A549 treated with AZD2906 at 1 μM for 4 hours (cell line): ENCODE results near the gene DEDD. TPM values are rescaled to one million over a fixed set of nuclear protein-coding genes. Genes with fewer than 3 reads are reported as not detected.

Source experiments
- total RNA-seq: library from RNA; stranded (reverse); fragments of 200-300 nt; extraction: Qiagen RNA extraction; gene quantifications from 5 replicates; pipeline ENCODE4 v1.2.3, GENCODE V29; 2022

The DEDD gene, protein sequence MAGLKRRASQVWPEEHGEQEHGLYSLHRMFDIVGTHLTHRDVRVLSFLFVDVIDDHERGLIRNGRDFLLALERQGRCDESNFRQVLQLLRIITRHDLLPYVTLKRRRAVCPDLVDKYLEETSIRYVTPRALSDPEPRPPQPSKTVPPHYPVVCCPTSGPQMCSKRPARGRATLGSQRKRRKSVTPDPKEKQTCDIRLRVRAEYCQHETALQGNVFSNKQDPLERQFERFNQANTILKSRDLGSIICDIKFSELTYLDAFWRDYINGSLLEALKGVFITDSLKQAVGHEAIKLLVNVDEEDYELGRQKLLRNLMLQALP
- 30.9 to 35.3 TPM (median 31.4 TPM) in 5 replicates for total RNA-seq

DNA sequence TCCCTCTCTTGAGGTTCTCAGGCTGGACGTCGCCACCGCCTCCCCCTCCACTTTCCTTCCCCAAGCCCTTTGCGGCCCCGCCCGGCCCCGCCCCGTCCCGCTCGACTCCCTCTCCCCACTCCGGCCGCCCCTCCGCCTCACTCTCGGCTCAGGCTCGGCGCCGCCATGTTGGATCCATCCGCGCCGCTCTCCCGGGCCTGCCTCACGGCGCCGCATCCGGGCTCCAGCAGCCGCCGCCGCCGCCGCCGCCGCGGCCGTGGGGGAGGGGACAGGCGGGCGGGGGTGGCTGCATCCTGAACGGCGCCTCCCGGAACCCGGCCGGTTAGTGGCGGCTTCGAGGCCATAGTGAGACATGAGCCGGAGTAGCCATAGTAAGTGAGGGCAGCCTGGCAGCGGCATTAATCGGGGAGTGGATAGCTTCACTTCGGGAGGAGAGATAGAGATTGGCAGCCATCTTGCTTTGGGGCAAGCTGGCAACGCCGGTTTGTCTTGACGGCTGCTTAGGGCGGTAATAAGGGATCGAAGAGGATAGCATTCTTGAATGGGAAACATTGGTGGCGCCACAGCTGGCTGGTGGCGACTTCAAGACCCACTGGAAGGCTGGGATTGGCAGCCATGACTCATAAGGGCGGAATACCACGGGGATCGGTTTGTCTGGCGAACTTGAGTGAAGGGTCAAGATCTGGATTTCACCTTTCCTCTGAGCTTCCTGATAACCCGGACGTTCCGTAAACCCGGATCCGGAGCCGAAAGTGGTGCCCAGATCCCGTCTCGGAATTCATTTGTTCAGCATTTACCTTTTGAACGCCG lies at the start of gene DEDD:
Gene DEDD, minus strand, starts transcription at position 258 of the 810 bp plus-strand sequence. CDS start 8,205 bp downstream, outside the sequence.

DNA sequence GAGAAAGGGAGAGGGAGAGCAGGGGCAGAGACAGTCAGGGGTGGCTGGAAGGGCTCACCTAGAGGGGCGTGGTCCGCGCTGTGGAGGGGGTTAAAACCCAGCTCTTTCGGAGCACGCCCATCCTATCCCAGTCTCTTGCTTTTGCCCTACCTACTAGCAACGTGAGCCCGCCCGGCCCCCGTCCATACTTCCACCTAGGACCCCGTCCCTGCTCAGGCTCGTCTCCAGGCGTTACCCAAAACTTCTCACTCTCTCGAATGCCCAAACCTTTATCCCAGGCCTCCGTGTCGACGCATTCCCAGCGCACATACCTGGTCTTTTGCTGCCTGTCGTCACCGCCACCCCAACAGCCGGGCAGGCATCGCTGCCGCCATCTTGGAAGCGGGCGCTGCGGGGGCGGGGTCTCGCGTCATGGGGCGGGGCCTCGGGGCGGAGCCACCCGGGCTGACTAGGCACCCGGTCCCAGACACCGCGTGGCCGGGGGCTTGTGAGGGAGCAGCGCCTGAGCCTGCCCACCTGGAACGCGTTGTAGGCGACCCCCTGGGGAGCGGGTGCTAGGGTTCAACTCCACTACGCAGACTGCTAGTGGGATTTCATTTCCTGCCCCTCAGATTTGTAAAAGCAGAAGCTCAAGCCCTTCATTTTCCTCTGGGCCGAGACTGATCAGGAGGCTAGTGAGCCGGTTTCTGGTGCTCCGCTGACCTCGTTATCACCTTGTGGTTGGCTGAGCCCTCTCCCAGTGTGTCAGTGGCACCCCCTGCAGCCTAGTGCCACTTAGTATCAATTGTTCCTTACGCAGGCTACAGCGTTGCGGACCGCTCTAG lies 44.9 kb upstream of the DEDD start, which contains the start of gene B4GALT3:
Gene B4GALT3, minus strand, starts transcription at position 396 of the 824 bp plus-strand sequence. CDS start 1,447 bp downstream, outside the sequence.

DNA sequence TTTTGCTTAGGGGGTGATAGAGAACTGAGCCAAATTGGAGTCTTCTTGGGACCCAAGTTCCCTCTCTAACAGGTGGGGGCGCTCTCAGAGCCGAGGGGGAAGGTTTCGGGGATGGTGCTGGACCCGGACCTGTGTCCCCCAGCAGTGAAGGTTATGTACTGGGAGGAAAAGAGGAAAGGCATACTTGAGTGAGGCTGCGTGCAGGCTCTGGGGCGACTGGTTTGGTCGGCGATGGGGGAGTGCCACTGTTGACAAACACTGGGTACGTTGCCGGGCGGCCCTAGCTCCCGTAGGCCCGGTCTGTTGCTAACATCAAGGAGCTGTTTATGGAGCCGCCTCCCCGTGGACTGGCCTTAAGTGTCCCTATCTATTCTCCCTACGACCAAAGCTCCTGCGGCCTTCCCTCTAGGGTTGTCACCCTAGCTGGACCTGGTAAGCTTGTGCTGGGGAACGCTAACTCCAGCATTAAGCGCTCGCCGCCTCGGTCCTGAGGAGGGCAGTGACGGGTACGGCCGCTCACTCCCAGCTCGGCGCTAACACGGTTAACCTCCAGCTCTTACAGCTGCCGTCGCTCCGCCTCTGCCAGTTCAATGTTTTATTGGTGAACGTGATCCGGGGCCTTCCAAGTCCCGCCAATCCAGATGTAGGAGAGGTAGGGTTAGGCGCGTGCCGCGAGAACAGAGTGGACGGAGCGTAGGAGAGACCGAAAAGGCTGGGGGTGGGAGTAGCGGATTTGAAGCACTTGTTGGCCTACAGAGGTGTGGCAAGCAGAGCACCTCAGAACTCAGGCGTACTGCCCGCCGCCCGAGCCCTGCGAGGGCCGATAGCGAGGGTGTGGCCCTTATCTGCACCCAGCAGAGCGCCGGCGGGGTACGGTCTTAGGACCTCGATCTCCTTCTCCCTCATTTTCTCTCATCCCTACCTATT lies 33.5 kb upstream of the DEDD start, which contains the start of gene PPOX:
Gene PPOX, plus strand, starts transcription at position 685 of the 927 bp plus-strand sequence. CDS start 422 bp downstream, outside the sequence.

DNA sequence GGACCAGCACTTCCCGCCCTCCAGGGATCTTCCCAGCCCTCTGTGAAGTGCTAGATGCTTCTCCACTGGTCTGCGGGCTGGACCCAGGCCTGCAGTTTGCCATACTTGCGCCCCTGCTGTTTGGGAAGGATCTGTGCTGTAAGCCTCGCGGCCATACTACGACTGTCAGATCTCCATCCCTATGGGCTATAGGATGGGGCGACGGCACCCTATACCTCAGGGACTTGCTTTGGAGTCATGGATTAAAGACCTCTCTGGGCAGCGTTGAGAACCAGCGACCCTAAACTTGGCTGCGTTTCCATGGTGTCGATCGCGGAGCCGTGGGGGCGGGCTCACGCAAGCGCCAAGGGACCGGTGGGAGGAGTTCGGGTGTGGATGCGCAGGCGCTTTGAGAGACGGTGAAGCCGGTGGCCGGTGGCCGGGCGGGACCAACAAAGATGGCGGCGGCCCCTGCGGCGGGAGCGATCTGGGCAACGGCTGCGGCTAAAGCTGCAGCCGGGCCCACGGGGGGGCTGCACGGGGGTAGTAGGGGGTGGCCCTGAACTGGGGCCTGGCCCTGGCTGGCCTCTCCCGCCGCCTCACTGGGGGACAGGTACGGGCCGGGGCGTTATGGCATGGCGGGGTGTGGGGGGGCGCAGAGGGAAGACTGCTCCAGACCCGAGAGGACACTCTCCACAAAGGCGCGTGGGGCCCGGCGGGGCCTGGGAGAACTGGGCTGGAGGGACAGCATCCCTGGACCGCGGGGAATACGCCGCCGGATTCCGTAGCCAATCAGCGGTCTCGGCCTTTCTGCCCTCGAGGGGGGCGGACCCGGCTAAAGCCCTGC lies 26.8 kb upstream of the DEDD start, which contains the start of gene USP21:
Gene USP21, plus strand, starts transcription at position 414 of the 826 bp plus-strand sequence. CDS start 1,141 bp downstream, outside the sequence.

DNA sequence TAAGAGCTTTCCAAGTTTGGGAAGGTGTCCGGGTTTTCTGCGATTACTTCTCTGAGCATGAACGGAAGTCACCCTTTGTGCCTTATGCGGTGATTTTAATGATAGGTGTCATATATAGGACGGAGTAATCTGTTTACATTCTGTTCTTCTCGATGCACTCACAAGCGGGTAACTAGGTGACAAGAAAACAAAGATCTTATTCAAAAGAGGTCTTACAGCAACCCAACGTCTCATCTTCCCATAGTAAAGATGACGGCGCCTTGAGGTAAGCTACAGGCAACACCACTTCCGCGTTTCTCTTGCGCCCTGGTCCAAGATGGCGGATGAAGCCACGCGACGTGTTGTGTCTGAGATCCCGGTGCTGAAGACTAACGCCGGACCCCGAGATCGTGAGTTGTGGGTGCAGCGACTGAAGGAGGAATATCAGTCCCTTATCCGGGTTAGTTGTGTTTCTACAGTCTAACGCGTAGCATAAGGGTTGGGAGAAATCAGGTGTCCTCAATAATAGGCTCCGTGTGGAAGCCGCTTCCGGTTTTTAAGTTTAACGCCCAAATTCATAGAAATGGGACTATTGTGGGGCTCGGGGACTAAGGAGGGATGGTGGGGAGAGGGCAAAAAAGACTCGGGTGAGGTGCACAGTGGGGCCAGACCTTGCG lies 21.3 kb upstream of the DEDD start, which contains the start of gene UFC1:
Gene UFC1, plus strand, starts transcription at position 297 of the 656 bp plus-strand sequence. Its CDS starts 20 bp downstream, at position 317.

DNA sequence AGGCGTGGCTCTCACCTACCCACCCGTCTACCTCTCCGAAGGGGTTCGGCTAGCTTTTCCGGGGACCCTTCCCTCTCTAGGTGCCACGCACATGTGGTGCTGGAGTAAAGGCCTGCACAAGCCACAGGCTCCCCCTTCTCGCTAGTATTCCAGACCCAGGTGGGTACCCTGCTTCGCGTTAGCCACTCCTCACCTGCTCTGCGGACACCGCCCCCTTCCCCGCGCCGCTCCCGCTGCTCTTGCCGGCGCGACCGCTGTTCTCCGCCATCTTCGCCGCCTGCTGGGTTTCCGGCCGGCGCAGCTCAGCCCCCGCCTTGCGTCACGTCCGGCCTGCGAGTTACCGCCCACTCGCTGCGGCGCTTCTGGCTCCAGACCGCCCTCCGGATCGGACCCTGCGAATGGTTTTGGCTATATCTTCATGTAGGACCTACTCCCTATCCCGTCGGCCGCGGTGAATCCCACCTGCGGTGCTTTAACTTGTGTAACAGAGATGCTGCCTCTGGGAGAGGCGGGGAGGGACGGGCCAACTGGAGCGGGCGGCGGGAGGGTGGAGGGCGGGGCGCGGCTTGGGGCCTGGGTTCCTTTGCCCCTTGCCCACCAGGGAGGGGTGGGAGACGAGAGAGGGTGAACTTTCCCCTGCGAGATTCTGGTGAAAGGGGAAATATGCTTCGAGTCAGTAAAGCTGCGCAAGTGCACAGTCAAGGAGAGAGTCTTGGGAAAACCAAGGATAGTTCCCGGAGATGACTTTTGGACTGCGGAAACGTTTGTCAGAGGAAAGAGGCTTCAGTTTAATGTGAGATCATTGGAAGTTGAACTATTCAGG lies 14.5 kb downstream of the DEDD start, which contains the start of the genes NIT1 and PFDN2:
Gene NIT1, plus strand, starts transcription at position 347 of the 823 bp plus-strand sequence. Its CDS starts 72 bp downstream, at position 419.
Gene PFDN2, minus strand, starts transcription at position 279 of the 823 bp plus-strand sequence. Its CDS starts 11 bp downstream, at position 268.

DNA sequence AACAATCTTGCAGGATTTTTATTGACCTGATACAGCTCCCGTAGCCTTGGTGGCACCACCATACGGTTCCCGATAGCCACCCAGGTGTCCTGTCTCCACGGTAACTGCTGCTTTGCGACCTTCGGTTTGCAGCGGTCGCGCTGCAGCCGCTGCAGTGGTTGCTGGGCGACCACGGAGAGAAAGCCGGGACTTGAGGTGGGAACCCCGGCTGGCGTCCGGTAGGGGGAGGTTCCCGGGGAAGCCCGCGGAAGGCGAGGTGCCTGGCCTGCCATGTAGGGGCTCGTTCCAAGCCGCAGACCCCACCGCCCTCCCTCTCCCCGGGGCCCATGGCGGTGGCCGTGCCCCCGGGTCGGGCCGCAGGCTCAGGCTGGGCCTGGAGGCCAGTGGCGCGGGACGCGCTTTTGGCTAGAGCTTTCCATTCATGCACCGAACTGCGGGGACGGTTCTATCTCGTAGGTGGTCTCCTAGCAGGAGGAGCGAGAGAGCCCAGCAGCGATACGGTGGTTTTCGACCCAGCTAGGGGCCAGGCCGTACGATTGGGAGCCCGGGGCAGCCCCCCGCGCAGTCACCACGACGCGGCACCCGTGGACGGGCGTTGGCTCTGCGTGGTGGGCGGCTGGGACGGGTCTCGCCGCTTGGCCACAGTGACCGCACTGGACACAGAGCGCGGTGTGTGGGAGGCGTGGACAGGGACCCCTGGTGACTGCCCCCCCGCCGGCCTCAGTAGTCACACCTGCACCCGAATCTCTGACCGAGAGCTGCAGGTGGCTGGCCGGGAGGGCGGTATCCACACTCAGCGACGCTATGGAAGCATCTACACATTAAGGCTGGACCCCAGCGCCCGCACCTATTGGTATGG lies 34.0 kb downstream of the DEDD start, which contains the start of gene KLHDC9:
Gene KLHDC9, plus strand, starts transcription at position 152 of the 859 bp plus-strand sequence. Its CDS starts 175 bp downstream, at position 327.

DNA sequence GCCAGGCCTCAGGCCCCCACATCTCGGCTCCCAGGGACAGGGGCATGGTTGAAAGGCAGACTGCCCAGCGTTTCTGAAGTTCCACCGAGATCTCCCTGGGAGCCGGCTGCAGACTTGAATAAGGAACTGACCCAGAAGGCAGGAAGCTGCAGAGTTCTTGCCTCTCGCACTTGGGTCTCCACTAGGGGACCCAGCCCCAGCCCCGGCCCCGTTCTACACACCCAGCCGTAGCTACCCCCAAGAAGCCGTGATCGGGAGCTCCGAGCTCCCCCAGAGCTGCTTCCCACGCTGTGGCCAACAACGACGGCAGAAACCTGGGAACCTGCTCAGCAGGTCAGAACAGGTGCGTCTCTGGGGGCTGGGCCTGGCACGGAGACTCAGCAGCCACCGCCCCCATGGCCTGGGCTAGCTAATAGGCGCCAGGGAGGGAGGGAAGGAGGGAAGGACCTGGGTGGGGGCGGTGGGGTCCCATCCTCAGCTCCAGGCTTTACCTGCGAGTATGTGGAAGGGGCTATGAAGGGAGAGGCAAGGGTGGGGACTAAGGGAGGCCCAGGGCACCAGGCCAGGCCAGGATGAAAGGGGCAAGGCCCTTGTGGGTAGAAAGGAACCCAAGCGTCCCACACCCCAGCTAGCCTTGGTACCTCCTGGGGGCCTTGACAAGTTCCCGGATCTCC lies 43.1 kb downstream of the DEDD start, which contains the start of gene NECTIN4:
Gene NECTIN4, minus strand, starts transcription at position 308 of the 674 bp plus-strand sequence. Its CDS starts 262 bp downstream, at position 46.

Other genes with a start within 250 kb of the DEDD start
- gene ITLN1, start 247.5 kb downstream of the DEDD start, total RNA-seq: not detected in 5 replicates
- 0.64 to 0.98 TPM (median 0.83 TPM) in 5 replicates for gene ITLN2, start 177.9 kb downstream of the DEDD start, total RNA-seq
- 48.2 to 73.2 TPM (median 62.9 TPM) in 5 replicates for gene F11R, start 111.5 kb downstream of the DEDD start, total RNA-seq
- 0.15 to 0.48 TPM (median 0.26 TPM) in 3 of 5 replicates, not detected in the others for gene TSTD1, start 93.7 kb downstream of the DEDD start, total RNA-seq
- 42.5 to 51.3 TPM (median 49.0 TPM) in 5 replicates for gene USF1, start 86.7 kb downstream of the DEDD start, total RNA-seq
- gene ARHGAP30, start 62.8 kb downstream of the DEDD start, total RNA-seq: 0.07 to 0.09 TPM (median 0.07 TPM) in 5 replicates
- gene NECTIN4, start 43.1 kb downstream of the DEDD start, total RNA-seq: 1.6 to 1.9 TPM (median 1.8 TPM) in 5 replicates
- 1.8 to 2.1 TPM (median 1.8 TPM) in 5 replicates for gene KLHDC9, start 34.3 kb downstream of the DEDD start, total RNA-seq
- 98.5 to 110 TPM (median 106 TPM) in 5 replicates for gene PFDN2, start 14.6 kb downstream of the DEDD start, total RNA-seq
- 25.8 to 32.2 TPM (median 31.0 TPM) in 5 replicates for gene NIT1, start 14.6 kb downstream of the DEDD start, total RNA-seq
- gene UFC1, start 21.3 kb upstream of the DEDD start, total RNA-seq: 87.5 to 144 TPM (median 90.2 TPM) in 5 replicates
- gene USP21, start 26.8 kb upstream of the DEDD start, total RNA-seq: 15.8 to 24.1 TPM (median 22.5 TPM) in 5 replicates
- gene PPOX, start 33.8 kb upstream of the DEDD start, total RNA-seq: 12.2 to 15.7 TPM (median 15.2 TPM) in 5 replicates
- 20.3 to 25.7 TPM (median 24.3 TPM) in 5 replicates for gene B4GALT3, start 44.8 kb upstream of the DEDD start, total RNA-seq
- gene ADAMTS4, start 66.4 kb upstream of the DEDD start, total RNA-seq: 0.01 to 0.02 TPM (median 0.01 TPM) in 4 of 5 replicates, not detected in the other
- gene NDUFS2, start 69.7 kb upstream of the DEDD start, total RNA-seq: 78.6 to 115 TPM (median 82.0 TPM) in 5 replicates
- gene FCER1G, start 82.6 kb upstream of the DEDD start, total RNA-seq: 0.17 to 0.33 TPM in 2 of 5 replicates, not detected in the others
- gene APOA2, start 91.0 kb upstream of the DEDD start, total RNA-seq: 0.95 to 1.9 TPM in 2 of 5 replicates, not detected in the others
- gene TOMM40L, start 93.4 kb upstream of the DEDD start, total RNA-seq: 10.6 to 12.5 TPM (median 12.2 TPM) in 5 replicates
- 0.07 TPM in 1 of 5 replicates, not detected in the others for gene NR1I3, start 105.5 kb upstream of the DEDD start, total RNA-seq
- 0.06 to 0.15 TPM (median 0.07 TPM) in 5 replicates for gene PCP4L1, start 126.1 kb upstream of the DEDD start, total RNA-seq
- 0.12 to 0.36 TPM (median 0.24 TPM) in 5 replicates for gene MPZ, start 177.3 kb upstream of the DEDD start, total RNA-seq
- 238 to 251 TPM (median 241 TPM) in 5 replicates for gene SDHC, start 181.7 kb upstream of the DEDD start, total RNA-seq
- gene CFAP126, start 235.2 kb upstream of the DEDD start, total RNA-seq: 0.16 to 0.22 TPM (median 0.18 TPM) in 5 replicates